OCI-LY7 (cell line): ENCODE results near the gene PCDH9. TPM values are rescaled to one million over a fixed set of nuclear protein-coding genes. Genes with fewer than 3 reads are reported as not detected.

Source experiments
- BruUV-seq: library from RNA; stranded (reverse); fragments of 400-500 nt; replicated peaks from 2 replicates; lab custom pipeline; 2021; lab: Mats Ljungman, UMichigan
- CTCF ChIA-PET: fragments of 300-600 bp; sonication (Branson Sonifier 250); formaldehyde crosslinking; loops from one replicate; lab custom pipeline; 2022; ENCODE audit warnings: antibody characterized with exemption; ENCODE audit not compliant: unreplicated experiment; lab: Charles Lee
- POLR2A ChIA-PET: fragments of 300-600 bp; sonication (Branson Sonifier 250); formaldehyde crosslinking; loops from one replicate; lab custom pipeline; 2022; ENCODE audit warnings: antibody characterized with exemption; lab: Charles Lee
- DNase-seq: peaks from one replicate; pipeline ENCODE4 v3.0.0-alpha.2; 2015; ENCODE audit warnings: low spot score
- H2AFZ ChIP-seq: fragments of 200-600 bp; sonication (generic), shearing (Covaris generic); 2 replicates; pipeline ENCODE4 v1.6.1; 2014; ENCODE audit warnings: mild to moderate bottlenecking, antibody characterized with exemption, low read length, moderate library complexity
- H3K27ac ChIP-seq: fragments of 200-600 bp; sonication (generic); 2 replicates; pipeline ENCODE4 v1.5.1; 2014; ENCODE audit warnings: mixed run types, low read depth, mild to moderate bottlenecking, moderate library complexity, low read length, inconsistent platforms; ENCODE audit not compliant: poor library complexity, severe bottlenecking
- H3K36me3 ChIP-seq: fragments of 200-600 bp; sonication (generic); 2 replicates; pipeline ENCODE4 v1.6.1; 2014; ENCODE audit warnings: mild to moderate bottlenecking, antibody characterized with exemption, low read length, moderate library complexity, mixed read lengths; ENCODE audit not compliant: insufficient read depth
- H3K4me1 ChIP-seq: fragments of 200-600 bp; sonication (generic); 2 replicates; pipeline ENCODE4 v1.5.1; 2014; ENCODE audit warnings: mild to moderate bottlenecking, low read length; ENCODE audit not compliant: insufficient read depth, poor library complexity, severe bottlenecking
- H3K4me2 ChIP-seq: fragments of 200-600 bp; sonication (generic); 2 replicates; pipeline ENCODE4 v1.6.1; 2014; ENCODE audit warnings: mild to moderate bottlenecking, low read length
- H3K4me3 ChIP-seq: fragments of 200-600 bp; sonication (generic); 2 replicates; pipeline ENCODE4 v1.5.1; 2014; ENCODE audit warnings: mild to moderate bottlenecking, low read depth, low read length; ENCODE audit not compliant: poor library complexity, severe bottlenecking
- H3K79me2 ChIP-seq: fragments of 200-600 bp; sonication (generic); 2 replicates; pipeline ENCODE4 v1.6.1; 2016; ENCODE audit warnings: low read depth, mild to moderate bottlenecking, low read length, moderate library complexity, mixed read lengths; ENCODE audit not compliant: insufficient read depth
- H3K9me2 ChIP-seq: fragments of 200-600 bp; sonication (generic); 2 replicates; pipeline ENCODE4 v1.6.1; 2016; ENCODE audit warnings: mild to moderate bottlenecking, low read length, mixed read lengths; ENCODE audit not compliant: insufficient read depth
- H3K9me3 ChIP-seq: fragments of 200-600 bp; sonication (generic); 2 replicates; pipeline ENCODE4 v1.6.1; 2014; ENCODE audit warnings: mild to moderate bottlenecking, mixed run types, low read length, mixed read lengths
- H4K20me1 ChIP-seq: fragments of 200-600 bp; sonication (generic); 2 replicates; pipeline ENCODE4 v1.6.1; 2014; ENCODE audit warnings: mild to moderate bottlenecking, antibody characterized with exemption, low read length, moderate library complexity, mixed read lengths; ENCODE audit not compliant: insufficient read depth
- CTCF ChIP-seq: fragments of 200-600 bp; sonication (generic); conservative IDR thresholded peaks from 2 replicates; pipeline ENCODE4 v1.5.1; 2014; ENCODE audit warnings: mild to moderate bottlenecking, antibody characterized with exemption, low read length, moderate library complexity, mixed read lengths
- EZH2phosphoT487 ChIP-seq: fragments of 200-600 bp; sonication (generic); IDR thresholded peaks from 2 replicates; pipeline ENCODE4 v1.6.1; 2018; ENCODE audit warnings: low read depth, borderline replicate concordance, mild to moderate bottlenecking, mixed run types, antibody characterized with exemption, low read length, moderate library complexity, mixed read lengths
- intact Hi-C: fragments of 100-400 bp; cut with micrococcal nuclease; formaldehyde crosslinking; loops from one replicate; pipeline ENCODE4 v1.10.0; 2022; ENCODE audit not compliant: unreplicated experiment
- total RNA-seq, 2 experiments: library from RNA; depleted of rRNA in 1 of 2; stranded (reverse); fragments of >200 nt in 1 of 2; shearing (Covaris generic) in 1 of 2; gene quantifications; 2 replicates each; pipeline ENCODE4 v1.2.3, GENCODE V29; 2014 to 2022

PCDH9 gene
- total RNA-seq, 2 experiments from 2014 or later = 20.1 to 26.0 TPM

GRCh38 chr13:66895320-66895719 is 334.8 kb downstream of the PCDH9 start:
- Histone ChIP-seq H3K27ac (no peak overlapping the region), H3K9me3 (peaks cover 10% of the 10 kb centered on the region; the same call in 1 of the 2 replicates), H4K20me1 (no peaks in the 10 kb centered on the region), H2AFZ (peak overlapping the region; percentile 56; the same call in 1 of the 2 replicates), H3K4me2 (no peak overlapping the region), H3K4me1 (no peaks in the 10 kb centered on the region), H3K79me2 (no peaks in the 10 kb centered on the region), H3K9me2 (no peaks in the 10 kb centered on the region), H3K4me3 (no peak overlapping the region), H3K36me3 (peaks cover 7% of the 10 kb centered on the region; the same call in 1 of the 2 replicates)
- intact Hi-C loops = no loop called here
- POLR2A ChIA-PET = interaction anchor here (0.6 to 1.5 kb wide), 4 partner anchors 28 to 165 kb away, joined by 3 to 7 read pairs (median 3); no protein-coding TSS in a partner anchor
- BruUV-seq = no TSS peak
- CTCF ChIA-PET = no interaction called here
- TF ChIP-seq CTCF (no peak), EZH2phosphoT487 (no peak)
- DNase-seq = no peak

- TF ChIP-seq CTCF = no peak
- TF ChIP-seq EZH2phosphoT487 = no peak
- peak overlapping the region; percentile 10 for H3K27ac ChIP-seq
- no TSS peak for BruUV-seq
- peaks cover 54% of the 10 kb centered on the region for H3K4me1 ChIP-seq
- intact Hi-C loops = loop anchor here (5.0 kb wide), 1 partner anchor 201 kb away; no protein-coding TSS in a partner anchor
- H3K9me2 ChIP-seq = no peaks in the 10 kb centered on the region
- no peaks in the 10 kb centered on the region for H4K20me1 ChIP-seq
- H2AFZ ChIP-seq = peak overlapping the region; percentile 56; the same call in 1 of the 2 replicates
- DNase-seq = no peak
- H3K4me2 ChIP-seq = 0 out of 2 replicates have a peak overlapping the region, but pooled peaks have one; percentile 7
- H3K9me3 ChIP-seq = peaks cover 22% of the 10 kb centered on the region; the same call in 1 of the 2 replicates
- ChIA-PET POLR2A (interaction anchor here (0.8 to 6.0 kb wide), 12 partner anchors 9 to 325 kb away, joined by 3 to 57 read pairs (median 4); no protein-coding TSS in a partner anchor), CTCF (interaction anchor here (1.0 to 2.5 kb wide), 2 partner anchors 15 to 106 kb away, joined by 3 to 9 read pairs; no protein-coding TSS in a partner anchor)
- H3K4me3 ChIP-seq = no peak overlapping the region
- no peaks in the 10 kb centered on the region for H3K79me2 ChIP-seq
- H3K36me3 ChIP-seq = peaks cover 28% of the 10 kb centered on the region
Measured at GRCh38 chr13:66888698-66889097, 341.4 kb downstream of the PCDH9 start.

- peak; percentile 89 for DNase-seq
- H3K9me3 ChIP-seq = peaks cover 29% of the 10 kb centered on the region; the same call in 1 of the 2 replicates
- POLR2A ChIA-PET = interaction anchor here (0.6 to 6.0 kb wide), 33 partner anchors 12 to 395 kb away, joined by 3 to 57 read pairs (median 4); no protein-coding TSS in a partner anchor
- CTCF ChIA-PET = interaction anchor here (2.5 kb wide), 1 partner anchor 108 kb away, joined by 9 read pairs; no protein-coding TSS in a partner anchor
- H3K27ac ChIP-seq = peak overlapping the region; percentile 99
- H3K36me3 ChIP-seq = peaks cover 42% of the 10 kb centered on the region
- intact Hi-C loops = loop anchor here (2.0 to 5.0 kb wide), 2 partner anchors 200 to 336 kb away; no protein-coding TSS in a partner anchor
- peak overlapping the region; percentile 85 for H3K4me2 ChIP-seq
- BruUV-seq = no TSS peak
- TF ChIP-seq EZH2phosphoT487 (no peak), CTCF (no peak)
- peak overlapping the region; percentile 50 for H3K4me3 ChIP-seq
- no peaks in the 10 kb centered on the region for H4K20me1 ChIP-seq
- H3K9me2 ChIP-seq = no peaks in the 10 kb centered on the region
- no peaks in the 10 kb centered on the region for H3K79me2 ChIP-seq
- H2AFZ ChIP-seq = peak overlapping the region; percentile 95; the same call in 1 of the 2 replicates
- peaks cover 67% of the 10 kb centered on the region for H3K4me1 ChIP-seq
Measured at GRCh38 chr13:66887088-66887487, 343.0 kb downstream of the PCDH9 start.
